Ascending aorta (tissue), 2 donors: ENCODE measurements around the gene SEPTIN12. TPM values are rescaled to one million over a fixed set of nuclear protein-coding genes. Genes with fewer than 3 reads are reported as not detected.

Source experiments
- DNase-seq, 2 donors: peaks; one replicate each; pipeline ENCODE4 v3.0.0-alpha.2; 2019; ENCODE audit warnings: low spot score in 2 of 2
- H3K27ac ChIP-seq, 2 donors: fragments of 200-600 bp; sonication (generic); one replicate each; pipeline ENCODE4 v1.5.1; 2016 to 2017; ENCODE audit warnings: mild to moderate bottlenecking in 1 of 2
- H3K27me3 ChIP-seq: fragments of 200-600 bp; sonication (generic); one replicate; pipeline ENCODE4 v1.5.1; 2017
- H3K36me3 ChIP-seq, 2 donors: fragments of 200-600 bp; sonication (generic); one replicate each; pipeline ENCODE4 v1.5.1; 2016
- H3K4me1 ChIP-seq, 2 donors: fragments of 200-600 bp; sonication (generic); one replicate each; pipeline ENCODE4 v1.5.1; 2016 to 2017; ENCODE audit warnings: mild to moderate bottlenecking in 1 of 2
- H3K4me3 ChIP-seq, 2 donors: fragments of 200-600 bp; sonication (generic); one replicate each; pipeline ENCODE4 v1.5.1; 2016 to 2017; ENCODE audit warnings: mild to moderate bottlenecking in 1 of 2
- H3K9me3 ChIP-seq, 2 donors: fragments of 200-600 bp; sonication (generic); one replicate each; pipeline ENCODE4 v1.5.1; 2016
- intact Hi-C: fragments of 100-400 bp; cut with DNase I; formaldehyde crosslinking; loops from one replicate; pipeline ENCODE4 v1.15.1; 2023
- total RNA-seq: library from RNA; depleted of rRNA; stranded (reverse); fragments of >200 nt; gene quantifications from one replicate; pipeline ENCODE4 v1.1.0, GENCODE V29; 2016
- TF ChIP-seq, protein P1 (sequence below), 3 experiments: fragments of 200-600 bp in 2 of 3; fragments of 450-650 bp in 1 of 3; sonication (generic) in 2 of 3; IDR thresholded peaks; one replicate each; pipeline ENCODE4 v1.5.1; 2016 to 2019; ENCODE audit warnings: antibody characterized with exemption in 3 of 3, mild to moderate bottlenecking in 1 of 3, moderate library complexity in 1 of 3

The SEPTIN12 gene
- total RNA-seq, 1 donor from 2014 or later, result not detected

DNA sequence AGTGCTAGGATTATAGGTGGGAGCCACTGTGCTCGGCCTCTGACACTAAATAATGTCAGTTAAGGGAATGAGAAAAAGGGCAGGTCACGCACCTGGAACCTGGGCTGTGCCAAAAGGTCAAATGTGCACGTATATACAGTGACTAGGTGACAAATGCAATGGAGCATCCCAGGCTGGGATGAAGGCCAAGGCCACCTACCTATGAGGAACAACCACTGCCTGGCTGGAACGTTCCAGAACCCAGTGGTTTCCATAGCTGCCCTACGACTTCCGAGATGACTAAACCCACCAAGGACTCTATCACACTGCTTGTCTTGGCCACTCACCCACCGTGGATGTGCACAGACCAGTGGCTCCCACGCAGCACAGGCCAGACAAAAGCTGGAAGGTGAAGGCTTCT, 37.2 kb downstream of the SEPTIN12 start:
- H3K27me3 ChIP-seq, result no peaks in the 10 kb centered on the region

DNA sequence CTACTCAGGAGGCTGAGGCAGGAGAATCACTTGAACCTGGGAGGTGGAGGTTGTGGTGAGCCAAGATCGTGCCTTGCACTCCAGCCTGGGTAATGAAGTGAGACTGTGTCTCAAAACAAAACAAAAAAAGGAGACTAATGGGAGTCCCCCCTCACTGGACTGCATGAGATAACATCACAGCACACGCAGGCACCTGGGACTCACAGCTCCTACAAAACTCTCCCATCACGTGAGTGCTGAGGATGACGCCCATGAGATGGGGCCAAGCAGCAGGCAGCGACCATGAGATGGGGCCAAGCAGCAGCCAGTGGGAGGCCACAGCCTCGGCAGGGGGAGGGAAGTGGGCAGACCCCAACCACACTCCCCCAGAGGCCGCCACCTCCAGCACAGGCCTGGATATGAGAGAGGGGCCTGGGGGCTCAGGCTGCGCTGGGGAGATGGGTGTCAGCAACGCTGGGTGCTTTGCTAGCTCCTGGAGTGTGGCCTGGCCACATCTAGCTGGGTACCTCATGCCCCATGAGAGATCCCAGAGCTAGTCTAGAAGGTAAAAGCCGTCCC, 38.4 kb downstream of the SEPTIN12 start:
- TF ChIP-seq, protein P1, sequence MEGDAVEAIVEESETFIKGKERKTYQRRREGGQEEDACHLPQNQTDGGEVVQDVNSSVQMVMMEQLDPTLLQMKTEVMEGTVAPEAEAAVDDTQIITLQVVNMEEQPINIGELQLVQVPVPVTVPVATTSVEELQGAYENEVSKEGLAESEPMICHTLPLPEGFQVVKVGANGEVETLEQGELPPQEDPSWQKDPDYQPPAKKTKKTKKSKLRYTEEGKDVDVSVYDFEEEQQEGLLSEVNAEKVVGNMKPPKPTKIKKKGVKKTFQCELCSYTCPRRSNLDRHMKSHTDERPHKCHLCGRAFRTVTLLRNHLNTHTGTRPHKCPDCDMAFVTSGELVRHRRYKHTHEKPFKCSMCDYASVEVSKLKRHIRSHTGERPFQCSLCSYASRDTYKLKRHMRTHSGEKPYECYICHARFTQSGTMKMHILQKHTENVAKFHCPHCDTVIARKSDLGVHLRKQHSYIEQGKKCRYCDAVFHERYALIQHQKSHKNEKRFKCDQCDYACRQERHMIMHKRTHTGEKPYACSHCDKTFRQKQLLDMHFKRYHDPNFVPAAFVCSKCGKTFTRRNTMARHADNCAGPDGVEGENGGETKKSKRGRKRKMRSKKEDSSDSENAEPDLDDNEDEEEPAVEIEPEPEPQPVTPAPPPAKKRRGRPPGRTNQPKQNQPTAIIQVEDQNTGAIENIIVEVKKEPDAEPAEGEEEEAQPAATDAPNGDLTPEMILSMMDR (IDR thresholded peaks at IDR 0.05), result no peak
- intact Hi-C loops, result no loop called here
- no peaks in the 10 kb centered on the region for H3K9me3 ChIP-seq
- H3K36me3 ChIP-seq, result peaks cover 41 to 57% of the 10 kb centered on the region in 2 donors
- DNase-seq, result no peak
- H3K27ac ChIP-seq, result no peak overlapping the region
- H3K27me3 ChIP-seq, result no peaks in the 10 kb centered on the region
- peaks cover 0 to 3% of the 10 kb centered on the region in 2 donors for H3K4me1 ChIP-seq
- no peak overlapping the region for H3K4me3 ChIP-seq

More for the DNA sequence above, 37.2 kb downstream of the SEPTIN12 start:
- intact Hi-C loops, result no loop called here
- DNase-seq, result no peak
- Histone ChIP-seq H3K4me3 (no peak overlapping the region), H3K4me1 (peaks cover 0 to 3% of the 10 kb centered on the region in 2 donors), H3K9me3 (no peaks in the 10 kb centered on the region), H3K27ac (no peak overlapping the region), H3K36me3 (peaks cover 52 to 67% of the 10 kb centered on the region in 2 donors)
- TF ChIP-seq, protein P1 (IDR thresholded peaks at IDR 0.05), result no peak

DNA sequence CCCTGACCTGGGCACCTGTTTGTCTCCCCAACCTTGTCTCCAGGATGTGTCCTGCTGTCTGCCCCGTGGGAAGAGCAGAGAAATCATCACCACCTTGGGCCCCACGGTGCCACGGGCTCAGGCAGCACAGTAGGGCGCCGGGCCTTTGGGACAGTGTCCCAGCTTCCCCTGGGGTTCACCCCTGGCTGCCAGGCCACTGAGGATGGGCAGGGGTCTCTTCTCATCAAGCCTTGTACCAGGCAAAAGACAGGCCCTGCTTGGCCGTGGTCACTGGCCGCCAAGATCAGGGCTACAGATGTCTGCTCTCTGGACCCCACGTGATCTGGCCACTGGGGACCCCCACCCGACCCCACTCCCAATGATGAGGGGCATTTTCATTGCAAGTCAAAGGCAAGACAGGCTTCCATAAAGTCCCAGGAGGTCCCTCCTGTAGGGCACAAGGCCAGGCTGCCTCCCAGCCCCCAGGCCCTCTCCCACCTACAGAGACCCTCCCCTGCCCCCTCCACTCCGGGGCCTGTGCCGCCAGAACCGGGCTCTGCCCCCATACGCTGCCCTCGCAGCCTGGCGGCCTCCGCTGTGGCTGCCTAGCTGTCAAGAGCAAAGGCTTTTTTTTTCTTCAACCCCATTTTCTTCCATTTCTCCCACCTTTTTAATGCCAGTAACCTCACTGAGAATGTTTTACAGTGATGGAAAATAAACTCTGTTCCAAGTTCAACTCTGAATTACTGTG, 39.3 kb downstream of the SEPTIN12 start:
- no peak for DNase-seq
- Histone ChIP-seq H3K36me3 (peaks cover 33 to 50% of the 10 kb centered on the region in 2 donors), H3K4me3 (no peak overlapping the region), H3K4me1 (peaks cover 0 to 3% of the 10 kb centered on the region in 2 donors), H3K27me3 (no peaks in the 10 kb centered on the region), H3K9me3 (no peaks in the 10 kb centered on the region), H3K27ac (no peak overlapping the region)
- intact Hi-C loops, result no loop called here
- TF ChIP-seq, protein P1 (IDR thresholded peaks at IDR 0.05), result no peak

- Histone ChIP-seq H3K9me3 (no peaks in the 10 kb centered on the region), H3K4me3 (no peak overlapping the region), H3K27me3 (no peaks in the 10 kb centered on the region), H3K27ac (no peak overlapping the region), H3K36me3 (peaks cover 26 to 42% of the 10 kb centered on the region in 2 donors), H3K4me1 (peaks cover 0 to 3% of the 10 kb centered on the region in 2 donors)
- no peak for DNase-seq
- intact Hi-C loops, result no loop called here
- TF ChIP-seq, protein P1 (IDR thresholded peaks at IDR 0.05), result no peak
These were observed 40.1 kb downstream of the SEPTIN12 start for GRCh38 chr16:4747906-4748681.

DNA sequence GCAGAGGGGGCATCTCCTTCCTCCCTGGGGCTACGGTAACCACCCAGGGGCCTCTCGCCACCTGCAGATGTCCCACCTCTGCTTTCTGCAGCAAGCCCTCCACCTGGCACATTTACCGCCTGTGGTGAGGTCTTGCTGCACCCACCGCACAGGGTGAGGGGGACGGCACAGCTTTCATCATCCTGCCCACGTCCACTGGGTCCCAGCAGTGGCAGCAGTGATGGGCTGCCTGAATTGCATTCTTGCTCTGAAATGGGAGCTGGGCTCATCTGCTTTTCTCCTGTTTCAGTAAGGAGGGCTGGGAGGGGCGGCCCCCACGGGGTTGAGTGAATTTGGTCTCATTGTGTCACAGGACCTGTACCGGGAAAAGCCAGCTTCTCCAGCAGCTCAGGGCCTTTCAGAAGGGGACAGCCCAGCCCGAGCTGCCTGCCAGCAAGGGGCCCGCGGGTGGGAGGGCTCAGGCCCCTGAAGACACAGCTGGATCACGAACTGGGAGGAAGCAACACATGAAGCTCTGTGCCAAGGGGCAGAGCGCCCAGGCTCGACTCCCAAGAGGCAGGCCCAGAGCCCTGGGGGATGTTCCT, 41.1 kb downstream of the SEPTIN12 start:
- no peak for DNase-seq
- intact Hi-C loops, result no loop called here
- Histone ChIP-seq H3K27ac (no peak overlapping the region), H3K9me3 (no peaks in the 10 kb centered on the region), H3K36me3 (peaks cover 16 to 32% of the 10 kb centered on the region in 2 donors), H3K4me1 (peaks cover 0 to 3% of the 10 kb centered on the region in 2 donors), H3K4me3 (no peak overlapping the region), H3K27me3 (no peaks in the 10 kb centered on the region)
- TF ChIP-seq, protein P1 (IDR thresholded peaks at IDR 0.05), result no peak
